ENCODE measurements around the gene MBTPS1. TPM values are rescaled to one million over a fixed set of nuclear protein-coding genes. Genes with fewer than 3 reads are reported as not detected.

MBTPS1 gene
- total RNA-seq, 5 donors from 2014 or later (not counting 1 experiment from before 2014, with no cell fraction given) = 122 to 142 (median 131) TPM

DNA sequence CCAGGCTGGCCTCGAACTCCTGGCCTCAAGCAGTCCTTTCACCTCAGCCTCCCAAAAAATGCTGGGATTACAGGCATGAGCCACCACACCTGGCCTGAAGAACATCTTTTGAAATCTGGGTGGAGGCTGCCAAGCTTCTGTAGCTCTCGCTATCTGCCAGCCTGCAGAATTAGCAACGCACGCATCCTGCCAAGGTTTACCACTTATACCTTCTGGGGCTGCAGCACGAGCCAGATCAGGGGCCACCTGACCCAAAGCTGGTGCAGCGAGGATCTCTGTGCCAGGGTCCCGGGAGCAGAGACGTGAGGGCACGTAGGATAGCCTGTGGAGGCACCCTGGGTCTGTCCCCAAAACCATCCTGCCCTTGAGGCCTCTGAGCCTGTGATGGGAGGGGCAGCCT, 96.4 kb downstream of the MBTPS1 start:
- Mint-ChIP-seq H3K36me3 (peaks cover 4% of the 10 kb centered on the region), H3K4me3 (no peak overlapping the region), H3K9me3 (peaks cover 6 to 17% (median 10%) of the 10 kb centered on the region in 3 donors), H3K4me1 (no peaks in the 10 kb centered on the region), H3K27ac (no peak overlapping the region), H3K27me3 (peaks cover 9 to 13% of the 10 kb centered on the region in 2 donors)
- WGBS (ENCODE audit: insufficient coverage) = 87% methylated on average over 8 of the region's 9 CpGs
- no peak overlapping the region for H3K4me3 ChIP-seq (ENCODE audit: control insufficient read depth in 1 of 2, extremely low read depth in 1 of 2, low read length in 1 of 2)
- H3K9me3 ChIP-seq = no peaks in the 10 kb centered on the region
- no peak for ATAC-seq (replicated peaks in 1 of 4)
- ChIA-PET CTCF (no interaction called here), POLR2A (no interaction called here)
- no peak overlapping the region for H3K27ac ChIP-seq (ENCODE audit: low read length)
- H3K27me3 ChIP-seq (replicated peaks in 1 of 2; ENCODE audit: control insufficient read depth in 2 of 2, extremely low read depth in 1 of 2, insufficient read depth in 2 of 2, low read length in 1 of 2) = peaks cover 0 to 21% of the 10 kb centered on the region in 2 experiments
- no peaks in the 10 kb centered on the region for H3K36me3 ChIP-seq (ENCODE audit: control insufficient read depth in 2 of 2, extremely low read depth in 1 of 2, insufficient read depth in 1 of 2, low read length in 1 of 2)
- H3K4me1 ChIP-seq (ENCODE audit: control insufficient read depth in 1 of 2, extremely low read depth in 1 of 2, insufficient read depth in 2 of 2, low read length in 2 of 2) = no peaks in the 10 kb centered on the region
- DNase-seq = no peak

DNA sequence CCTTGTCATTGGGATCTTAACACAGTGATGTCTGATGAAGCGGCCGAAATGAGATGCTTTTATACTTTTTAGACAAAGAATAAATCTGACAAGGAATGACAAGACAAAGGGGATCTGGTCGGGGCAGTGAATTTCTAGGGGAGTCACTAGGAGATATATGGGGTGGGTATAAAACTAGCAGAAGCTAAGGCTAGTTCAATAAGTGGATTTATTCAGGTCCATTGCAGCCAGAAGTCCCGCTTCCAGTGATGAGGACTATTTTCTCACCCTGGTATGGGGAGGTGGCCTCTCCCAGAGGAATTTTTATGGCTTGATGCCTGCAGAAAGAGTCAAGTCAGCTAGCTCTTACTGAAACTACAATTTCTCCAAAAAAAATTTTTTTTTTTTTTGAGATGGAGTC, 98.0 kb downstream of the MBTPS1 start:
- Mint-ChIP-seq H3K27ac (no peak overlapping the region), H3K36me3 (peaks cover 4% of the 10 kb centered on the region), H3K4me3 (no peak overlapping the region), H3K27me3 (peaks cover 9 to 13% of the 10 kb centered on the region in 2 donors), H3K9me3 (peaks cover 6 to 17% (median 10%) of the 10 kb centered on the region in 3 donors), H3K4me1 (peaks cover 9 to 11% (median 10%) of the 10 kb centered on the region in 3 donors)
- Histone ChIP-seq H3K4me1 (ENCODE audit: control insufficient read depth in 1 of 2, extremely low read depth in 1 of 2, insufficient read depth in 2 of 2, low read length in 2 of 2) (peaks cover 0 to 7% of the 10 kb centered on the region in 2 experiments), H3K36me3 (ENCODE audit: control insufficient read depth in 2 of 2, extremely low read depth in 1 of 2, insufficient read depth in 1 of 2, low read length in 1 of 2) (no peaks in the 10 kb centered on the region), H3K4me3 (ENCODE audit: control insufficient read depth in 1 of 2, extremely low read depth in 1 of 2, low read length in 1 of 2) (no peak overlapping the region), H3K27ac (ENCODE audit: low read length) (no peak overlapping the region), H3K27me3 (replicated peaks in 1 of 2; ENCODE audit: control insufficient read depth in 2 of 2, extremely low read depth in 1 of 2, insufficient read depth in 2 of 2, low read length in 1 of 2) (peaks cover 0 to 20% of the 10 kb centered on the region in 2 experiments), H3K9me3 (no peaks in the 10 kb centered on the region)
- no peak for ATAC-seq (replicated peaks in 1 of 4)
- ChIA-PET CTCF (no interaction called here), POLR2A (no interaction called here)
- 80% methylated on average over 2 of the region's 4 CpGs for WGBS (ENCODE audit: insufficient coverage)
- no peak for DNase-seq

DNA sequence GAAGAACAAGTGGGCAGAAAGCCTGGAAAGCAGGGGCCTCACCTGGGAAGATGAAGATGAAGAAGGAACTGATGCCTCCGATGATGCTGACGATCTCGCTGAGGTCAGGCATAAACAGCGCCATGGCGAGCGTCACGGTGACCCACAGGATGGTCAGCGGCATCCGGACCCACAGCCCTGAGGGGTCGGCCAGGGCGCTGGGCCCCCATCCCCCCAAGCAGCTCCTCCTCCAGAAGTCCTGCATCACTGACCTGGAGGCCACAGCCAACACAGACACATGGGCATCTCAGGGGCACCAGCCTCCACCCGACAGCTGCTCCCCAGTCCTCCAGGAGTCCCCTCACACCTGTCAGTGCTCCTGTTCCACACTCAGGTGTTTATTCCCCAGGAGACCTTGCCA, 100.3 kb downstream of the MBTPS1 start:
- Histone ChIP-seq H3K4me1 (ENCODE audit: control insufficient read depth in 1 of 2, extremely low read depth in 1 of 2, insufficient read depth in 2 of 2, low read length in 2 of 2) (peaks cover 0 to 7% of the 10 kb centered on the region in 2 experiments), H3K36me3 (ENCODE audit: control insufficient read depth in 2 of 2, extremely low read depth in 1 of 2, insufficient read depth in 1 of 2, low read length in 1 of 2) (no peaks in the 10 kb centered on the region), H3K27ac (ENCODE audit: low read length) (no peak overlapping the region), H3K4me3 (ENCODE audit: control insufficient read depth in 1 of 2, extremely low read depth in 1 of 2, low read length in 1 of 2) (no peak overlapping the region), H3K9me3 (no peaks in the 10 kb centered on the region), H3K27me3 (replicated peaks in 1 of 2; ENCODE audit: control insufficient read depth in 2 of 2, extremely low read depth in 1 of 2, insufficient read depth in 2 of 2, low read length in 1 of 2) (peaks cover 0 to 24% of the 10 kb centered on the region in 2 experiments)
- no peak for ATAC-seq (replicated peaks in 1 of 4)
- Mint-ChIP-seq H3K27ac (no peak overlapping the region), H3K4me1 (peaks cover 9 to 11% (median 10%) of the 10 kb centered on the region in 3 donors), H3K36me3 (peaks cover 2% of the 10 kb centered on the region), H3K27me3 (peaks cover 2 to 8% of the 10 kb centered on the region in 2 donors), H3K9me3 (peaks cover 2 to 13% (median 9%) of the 10 kb centered on the region in 3 donors), H3K4me3 (no peak overlapping the region)
- ChIA-PET POLR2A (no interaction called here), CTCF (no interaction called here)
- 89% methylated on average over 9 of the region's 12 CpGs for WGBS (ENCODE audit: insufficient coverage)
- DNase-seq = no peak

DNA sequence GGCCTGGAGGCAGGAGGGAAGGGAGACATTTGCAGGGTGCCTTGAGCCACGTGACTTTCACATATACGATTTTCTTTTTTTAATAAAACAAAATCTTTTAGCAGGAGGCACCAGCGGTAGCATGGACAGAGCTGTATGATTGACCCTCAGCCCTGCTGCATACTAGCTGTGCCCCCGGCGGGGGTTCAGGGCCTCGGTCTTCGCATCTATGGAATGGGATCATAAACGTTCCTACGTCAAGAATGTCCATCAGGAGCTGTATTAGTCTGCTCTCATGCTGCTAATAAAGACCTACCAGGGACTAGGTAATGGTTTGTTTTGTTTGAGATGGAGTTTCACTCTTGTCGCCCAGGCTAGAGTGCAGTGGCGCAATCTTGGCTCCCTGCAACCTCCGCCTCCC, 101.3 kb downstream of the MBTPS1 start:
- no peak overlapping the region for H3K27ac ChIP-seq (ENCODE audit: low read length)
- CTCF ChIA-PET = no interaction called here
- peaks cover 2 to 6% of the 10 kb centered on the region in 2 donors for H3K27me3 Mint-ChIP-seq
- DNase-seq (no peak), ATAC-seq (replicated peaks in 1 of 4) (no peak)
- peaks cover 0 to 7% of the 10 kb centered on the region in 2 experiments for H3K4me1 ChIP-seq (ENCODE audit: control insufficient read depth in 1 of 2, extremely low read depth in 1 of 2, insufficient read depth in 2 of 2, low read length in 2 of 2)
- H3K36me3 ChIP-seq (ENCODE audit: control insufficient read depth in 2 of 2, extremely low read depth in 1 of 2, insufficient read depth in 1 of 2, low read length in 1 of 2) = no peaks in the 10 kb centered on the region
- no peak overlapping the region for H3K27ac Mint-ChIP-seq
- peaks cover 0 to 5% (median 4%) of the 10 kb centered on the region in 3 donors for H3K9me3 Mint-ChIP-seq
- no peak overlapping the region for H3K4me3 ChIP-seq (ENCODE audit: control insufficient read depth in 1 of 2, extremely low read depth in 1 of 2, low read length in 1 of 2)
- POLR2A ChIA-PET = no interaction called here
- H3K4me3 Mint-ChIP-seq = no peak overlapping the region
- H3K27me3 ChIP-seq (replicated peaks in 1 of 2; ENCODE audit: control insufficient read depth in 2 of 2, extremely low read depth in 1 of 2, insufficient read depth in 2 of 2, low read length in 1 of 2) = peaks cover 0 to 22% of the 10 kb centered on the region in 2 experiments
- no peaks in the 10 kb centered on the region for H3K36me3 Mint-ChIP-seq
- peaks cover 9 to 11% (median 10%) of the 10 kb centered on the region in 3 donors for H3K4me1 Mint-ChIP-seq
- WGBS (ENCODE audit: insufficient coverage) = 92% methylated on average over 8 of the region's 12 CpGs
- H3K9me3 ChIP-seq = no peaks in the 10 kb centered on the region

DNA sequence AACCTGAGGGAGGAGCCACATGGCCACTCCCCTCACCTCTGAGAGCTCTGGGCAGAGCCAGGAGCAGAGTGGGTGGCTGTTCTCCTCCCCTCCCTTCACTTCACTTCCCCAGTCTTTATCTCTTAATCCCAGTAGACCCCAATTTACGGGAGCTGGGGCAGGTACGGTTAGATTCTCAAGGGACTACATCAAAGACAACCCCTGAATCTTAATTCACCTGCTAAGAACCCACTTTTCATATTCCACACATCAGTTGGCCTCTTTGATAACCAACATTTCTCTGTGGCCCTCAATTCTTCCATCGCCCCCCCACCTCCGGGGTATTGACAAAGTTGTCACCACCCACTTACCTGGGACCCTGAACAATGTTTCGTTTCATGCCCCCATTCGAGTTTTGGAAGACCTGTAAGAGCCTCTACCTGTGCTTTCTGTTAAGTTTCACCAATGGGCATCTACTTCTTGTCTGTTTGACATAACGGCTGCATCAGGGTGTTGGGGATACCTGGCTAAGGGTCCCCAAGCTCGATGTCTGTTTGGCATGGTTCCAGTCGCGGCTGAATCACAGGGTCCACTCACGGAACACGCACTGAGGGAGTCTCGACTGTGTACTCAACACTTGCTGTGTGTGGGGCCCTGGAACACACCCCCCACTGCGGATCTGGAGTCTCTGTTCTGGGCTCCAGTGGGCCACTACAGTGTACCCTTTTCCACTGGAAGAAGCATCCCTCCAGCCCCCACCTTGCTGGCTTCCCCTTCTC, 102.0 kb downstream of the MBTPS1 start:
- no peak overlapping the region for H3K27ac Mint-ChIP-seq
- peak overlapping the region in 1 of 3 donors; percentile 37 for H3K4me3 Mint-ChIP-seq
- no peak for DNase-seq
- H3K27me3 ChIP-seq (replicated peaks in 1 of 2; ENCODE audit: control insufficient read depth in 2 of 2, extremely low read depth in 1 of 2, insufficient read depth in 2 of 2, low read length in 1 of 2) = peaks cover 0 to 20% of the 10 kb centered on the region in 2 experiments
- 69% methylated on average over 13 of the region's 14 CpGs for WGBS (ENCODE audit: insufficient coverage)
- ATAC-seq (replicated peaks in 1 of 4) = no peak
- H3K36me3 Mint-ChIP-seq = no peaks in the 10 kb centered on the region
- no peaks in the 10 kb centered on the region for H3K9me3 ChIP-seq
- peaks cover 2 to 7% of the 10 kb centered on the region in 2 donors for H3K27me3 Mint-ChIP-seq
- CTCF ChIA-PET = interaction anchor here in 1 of 2 donors (0.5 to 0.7 kb wide), 2 partner anchors 9 to 23 kb away, joined by 3 read pairs; no protein-coding TSS in a partner anchor
- POLR2A ChIA-PET = interaction anchor here in 1 of 2 donors (0.6 kb wide), 1 partner anchor 13 kb away, joined by 6 read pairs; no protein-coding TSS in a partner anchor
- H3K36me3 ChIP-seq (ENCODE audit: control insufficient read depth in 2 of 2, extremely low read depth in 1 of 2, insufficient read depth in 1 of 2, low read length in 1 of 2) = no peaks in the 10 kb centered on the region
- no peak overlapping the region for H3K27ac ChIP-seq (ENCODE audit: low read length)
- peaks cover 9 to 11% (median 10%) of the 10 kb centered on the region in 3 donors for H3K4me1 Mint-ChIP-seq
- H3K9me3 Mint-ChIP-seq = peaks cover 0 to 5% (median 4%) of the 10 kb centered on the region in 3 donors
- peaks cover 0 to 7% of the 10 kb centered on the region in 2 experiments for H3K4me1 ChIP-seq (ENCODE audit: control insufficient read depth in 1 of 2, extremely low read depth in 1 of 2, insufficient read depth in 2 of 2, low read length in 2 of 2)
- no peak overlapping the region for H3K4me3 ChIP-seq (ENCODE audit: control insufficient read depth in 1 of 2, extremely low read depth in 1 of 2, low read length in 1 of 2)

DNA sequence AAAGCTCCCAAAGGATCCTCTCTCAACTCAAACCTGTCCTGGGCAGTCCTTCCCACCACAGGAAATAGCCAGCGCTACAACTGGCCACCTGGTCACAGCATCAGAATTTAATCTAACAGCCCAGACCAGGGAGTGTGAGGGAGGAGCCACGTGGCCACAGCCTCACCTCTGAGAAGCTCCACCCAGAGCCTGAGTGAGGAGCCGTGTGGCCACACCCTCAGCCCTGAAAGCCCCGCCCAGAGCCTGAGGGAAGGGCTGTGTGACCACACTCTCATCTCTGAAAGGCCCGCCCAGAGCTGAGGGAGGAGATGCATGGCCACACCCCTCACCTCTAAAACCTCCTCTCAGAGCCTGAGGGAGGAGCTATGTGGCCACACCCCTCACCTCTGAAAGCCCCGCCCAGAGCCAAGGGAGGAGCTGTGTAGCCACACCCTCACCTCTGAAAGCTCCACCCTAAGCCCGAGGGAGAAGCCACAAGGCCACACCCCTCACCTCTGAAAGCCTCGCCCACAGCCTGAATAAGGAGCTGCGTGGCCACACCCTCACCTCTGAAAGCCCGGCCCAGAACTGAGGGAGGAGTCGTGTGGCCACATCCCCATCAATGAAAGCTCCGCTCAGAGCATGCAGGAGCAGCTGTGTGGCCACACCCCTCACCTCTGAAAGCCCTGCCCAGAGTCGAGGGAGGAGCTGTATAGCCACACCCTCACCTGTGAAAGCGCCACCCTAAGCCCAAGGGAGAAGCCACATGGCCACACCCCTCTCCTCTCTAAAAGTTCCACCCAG, 102.8 kb downstream of the MBTPS1 start:
- peak overlapping the region in 1 of 3 donors; percentile 37 for H3K4me3 Mint-ChIP-seq
- no peaks in the 10 kb centered on the region for H3K36me3 ChIP-seq (ENCODE audit: control insufficient read depth in 2 of 2, extremely low read depth in 1 of 2, insufficient read depth in 1 of 2, low read length in 1 of 2)
- no peaks in the 10 kb centered on the region for H3K9me3 ChIP-seq

More for the DNA sequence above, 102.8 kb downstream of the MBTPS1 start:
- no peak overlapping the region for H3K27ac Mint-ChIP-seq
- peak in 34 of 35 experiments; percentile 9 to 70 (median 42) for DNase-seq
- H3K9me3 Mint-ChIP-seq = peaks cover 0 to 5% (median 4%) of the 10 kb centered on the region in 3 donors
- no peak overlapping the region for H3K27ac ChIP-seq (ENCODE audit: low read length)
- no peak overlapping the region for H3K4me3 ChIP-seq (ENCODE audit: control insufficient read depth in 1 of 2, extremely low read depth in 1 of 2, low read length in 1 of 2)
- H3K27me3 Mint-ChIP-seq = peaks cover 2 to 6% of the 10 kb centered on the region in 2 donors
- H3K36me3 Mint-ChIP-seq = no peaks in the 10 kb centered on the region
- 13% methylated on average over 8 of the region's 14 CpGs for whole genome bisulfite sequencing (ENCODE audit: insufficient coverage)
- H3K27me3 ChIP-seq (replicated peaks in 1 of 2; ENCODE audit: control insufficient read depth in 2 of 2, extremely low read depth in 1 of 2, insufficient read depth in 2 of 2, low read length in 1 of 2) = peaks cover 0 to 17% of the 10 kb centered on the region in 2 experiments
- peaks cover 9 to 11% (median 10%) of the 10 kb centered on the region in 3 donors for H3K4me1 Mint-ChIP-seq
- POLR2A ChIA-PET = interaction anchor here in 1 of 2 donors (0.6 kb wide), 1 partner anchor 204 kb away, joined by 3 read pairs; no protein-coding TSS in a partner anchor
- ATAC-seq (replicated peaks in 1 of 4) = peak; percentile 67 to 80 (median 71)
- CTCF ChIA-PET = interaction anchor here in 1 of 2 donors (0.5 to 0.7 kb wide), 3 partner anchors 8 to 78 kb away, joined by 3 read pairs; no protein-coding TSS in a partner anchor
- peaks cover 0 to 7% of the 10 kb centered on the region in 2 experiments for H3K4me1 ChIP-seq (ENCODE audit: control insufficient read depth in 1 of 2, extremely low read depth in 1 of 2, insufficient read depth in 2 of 2, low read length in 2 of 2)

Measured in T-cell (primary cell).